ENCODE measurements around the gene PDIA4.
A peak's percentile ranks its signal among the peaks of the same experiment; 100 is the strongest.

The PDIA4 gene

GRCh38 chr7:149007146-149007545 lies 21.2 kb downstream of the PDIA4 start:
- no peaks in the 10 kb centered on the region; the same call in 1 of the 2 replicates for H4K20me1 ChIP-seq (ENCODE audit: low read depth, low read length)
- H3K9me2 ChIP-seq (replicated peaks; ENCODE audit: insufficient read depth, low read length), result no peaks in the 10 kb centered on the region
- no peaks in the 10 kb centered on the region for H3K27me3 ChIP-seq (ENCODE audit: low read length)
- H3F3A ChIP-seq (ENCODE audit: insufficient read depth), result no peaks in the 10 kb centered on the region
- H3K9ac ChIP-seq (ENCODE audit: low read length), result no peak overlapping the region
- H3K4me2 ChIP-seq (ENCODE audit: low read depth, low read length, poor library complexity, severe bottlenecking), result no peak overlapping the region
- no peaks in the 10 kb centered on the region for H3K79me2 ChIP-seq (ENCODE audit: insufficient read depth, low read length)
- TF ChIP-seq EZH2phosphoT487 (conservative IDR thresholded peaks at IDR 0.05; ENCODE audit: low read length) (no peak), CTCF (IDR thresholded peaks at IDR 0.05; ENCODE audit: insufficient read depth, low read length, poor library complexity, severe bottlenecking) (no peak)
- no peak overlapping the region for H3K4me3 ChIP-seq (ENCODE audit: insufficient read depth, low read length, poor library complexity, severe bottlenecking)
- H3K36me3 ChIP-seq (ENCODE audit: low read length), result peaks cover 10% of the 10 kb centered on the region
- no peaks in the 10 kb centered on the region for H3K9me3 ChIP-seq (ENCODE audit: insufficient read depth, low read length)
- no peak overlapping the region for H2AFZ ChIP-seq (ENCODE audit: low read depth, low read length, severe bottlenecking)
- no peak overlapping the region for H3K27ac ChIP-seq (ENCODE audit: low read depth, low read length)

GRCh38 chr7:149006345-149006725 lies 22.0 kb downstream of the PDIA4 start:
- Histone ChIP-seq H3K9me2 (replicated peaks; ENCODE audit: insufficient read depth, low read length) (no peaks in the 10 kb centered on the region), H2AFZ (ENCODE audit: low read depth, low read length, severe bottlenecking) (no peak overlapping the region), H3K79me2 (ENCODE audit: insufficient read depth, low read length) (no peaks in the 10 kb centered on the region), H3K27ac (ENCODE audit: low read depth, low read length) (no peak overlapping the region), H3F3A (ENCODE audit: insufficient read depth) (no peaks in the 10 kb centered on the region), H3K9me3 (ENCODE audit: insufficient read depth, low read length) (no peaks in the 10 kb centered on the region), H3K9ac (ENCODE audit: low read length) (no peak overlapping the region), H4K20me1 (ENCODE audit: low read depth, low read length) (no peaks in the 10 kb centered on the region; the same call in 1 of the 2 replicates), H3K4me3 (ENCODE audit: insufficient read depth, low read length, poor library complexity, severe bottlenecking) (no peak overlapping the region), H3K4me2 (ENCODE audit: low read depth, low read length, poor library complexity, severe bottlenecking) (no peak overlapping the region), H3K27me3 (ENCODE audit: low read length) (no peaks in the 10 kb centered on the region), H3K36me3 (ENCODE audit: low read length) (peaks cover 10% of the 10 kb centered on the region)
- TF ChIP-seq CTCF (IDR thresholded peaks at IDR 0.05; ENCODE audit: insufficient read depth, low read length, poor library complexity, severe bottlenecking) (no peak), EZH2phosphoT487 (conservative IDR thresholded peaks at IDR 0.05; ENCODE audit: low read length) (no peak)

- Histone ChIP-seq H3K79me2 (ENCODE audit: insufficient read depth, low read length) (no peaks in the 10 kb centered on the region), H4K20me1 (ENCODE audit: low read depth, low read length) (no peaks in the 10 kb centered on the region; the same call in 1 of the 2 replicates)
These were observed 22.6 kb downstream of the PDIA4 start for GRCh38 chr7:149005427-149006344.

More at GRCh38 chr7:149005427-149006344, 22.6 kb downstream of the PDIA4 start:
- Histone ChIP-seq H3F3A (ENCODE audit: insufficient read depth) (no peaks in the 10 kb centered on the region), H3K4me2 (ENCODE audit: low read depth, low read length, poor library complexity, severe bottlenecking) (no peak overlapping the region), H3K4me3 (ENCODE audit: insufficient read depth, low read length, poor library complexity, severe bottlenecking) (no peak overlapping the region), H3K9me3 (ENCODE audit: insufficient read depth, low read length) (no peaks in the 10 kb centered on the region), H3K9ac (ENCODE audit: low read length) (no peak overlapping the region), H3K36me3 (ENCODE audit: low read length) (peaks cover 6% of the 10 kb centered on the region), H3K27ac (ENCODE audit: low read depth, low read length) (no peak overlapping the region), H3K27me3 (ENCODE audit: low read length) (no peaks in the 10 kb centered on the region), H3K9me2 (replicated peaks; ENCODE audit: insufficient read depth, low read length) (no peaks in the 10 kb centered on the region), H2AFZ (ENCODE audit: low read depth, low read length, severe bottlenecking) (no peak overlapping the region)
- TF ChIP-seq CTCF (IDR thresholded peaks at IDR 0.05; ENCODE audit: insufficient read depth, low read length, poor library complexity, severe bottlenecking), result peak; percentile 90
- TF ChIP-seq EZH2phosphoT487 (conservative IDR thresholded peaks at IDR 0.05; ENCODE audit: low read length), result no peak

All from SU-DHL-6 (cell line).